Activated CD8-positive, alpha-beta memory T cell treated with anti-CD3 and anti-CD28 coated beads, Interleukin-2, amount 50 U/mL, for 48 hours (primary cell): Measurements from ENCODE around the gene GPC5.
"Not testable (repeated sequence)": the region's sequence is repeated elsewhere in the genome, so short reads cannot be mapped to it uniquely, and the experiment has no call there.

Experiments used
- DNase-seq: peaks from one replicate; pipeline ENCODE4 v3.0.0-alpha.2; 2020

Gene GPC5

GRCh38 chr13:92805766-92806165, 1407.3 kb downstream of the GPC5 start:
- no peak for DNase-seq

GRCh38 chr13:92806215-92806614, 1407.8 kb downstream of the GPC5 start:
- DNase-seq: no peak

- DNase-seq: no peak
These were observed 1408.9 kb downstream of the GPC5 start for GRCh38 chr13:92807353-92807752.

- no peak for DNase-seq
These were observed 1409.5 kb downstream of the GPC5 start for GRCh38 chr13:92807966-92808365.

GRCh38 chr13:92821324-92821723, 1422.9 kb downstream of the GPC5 start:
- no peak for DNase-seq

GRCh38 chr13:92823059-92823458, 1424.6 kb downstream of the GPC5 start:
- DNase-seq: no peak

GRCh38 chr13:92825938-92826596, 1427.6 kb downstream of the GPC5 start:
- no peak for DNase-seq

- DNase-seq: no peak
These were observed 1429.1 kb downstream of the GPC5 start for GRCh38 chr13:92827503-92827902.

GRCh38 chr13:92829930-92830329, 1431.5 kb downstream of the GPC5 start:
- DNase-seq: no peak

GRCh38 chr13:92830821-92831220, 1432.4 kb downstream of the GPC5 start:
- DNase-seq: no peak

GRCh38 chr13:92833071-92833470, 1434.7 kb downstream of the GPC5 start:
- no peak for DNase-seq

GRCh38 chr13:92836171-92836570, 1437.8 kb downstream of the GPC5 start:
- DNase-seq: no peak

- DNase-seq: no peak
These were observed 1440.4 kb downstream of the GPC5 start for GRCh38 chr13:92838786-92839185.

- DNase-seq: no peak
These were observed 1443.7 kb downstream of the GPC5 start for GRCh38 chr13:92842145-92842544.

GRCh38 chr13:92843549-92843948, 1445.1 kb downstream of the GPC5 start:
- no peak for DNase-seq

GRCh38 chr13:92849381-92849780, 1451.0 kb downstream of the GPC5 start:
- no peak for DNase-seq

- DNase-seq: no peak
These were observed 1466.3 kb downstream of the GPC5 start for GRCh38 chr13:92864584-92865284.

GRCh38 chr13:92873029-92873428, 1474.6 kb downstream of the GPC5 start:
- DNase-seq: no peak

- no peak for DNase-seq
These were observed 1488.2 kb downstream of the GPC5 start for GRCh38 chr13:92886535-92887077.

- no peak for DNase-seq
These were observed 1496.0 kb downstream of the GPC5 start for GRCh38 chr13:92894447-92894846.

- no peak for DNase-seq
These were observed 1498.4 kb downstream of the GPC5 start for GRCh38 chr13:92896842-92897241.

GRCh38 chr13:92898946-92899345, 1500.5 kb downstream of the GPC5 start:
- DNase-seq: not testable (repeated sequence)

GRCh38 chr13:92900446-92900845, 1502.0 kb downstream of the GPC5 start:
- no peak for DNase-seq

- no peak for DNase-seq
These were observed 1503.3 kb downstream of the GPC5 start for GRCh38 chr13:92901739-92902138.
